Measurements from ENCODE around the gene ATG16L1. TPM values are rescaled to one million over a fixed set of nuclear protein-coding genes. Genes with fewer than 3 reads are reported as not detected.

Gene ATG16L1
- total RNA-seq, 1 donor from 2014 or later, result 54.1 TPM

- H3K27me3 ChIP-seq (ENCODE audit: control insufficient read depth, insufficient read depth, low read length), result no peaks in the 10 kb centered on the region
- no peak overlapping the region for H3K4me3 ChIP-seq (ENCODE audit: low read depth, low read length)
Observed at GRCh38 chr2:233209117-233209532, 42.3 kb upstream of the ATG16L1 start.

DNA sequence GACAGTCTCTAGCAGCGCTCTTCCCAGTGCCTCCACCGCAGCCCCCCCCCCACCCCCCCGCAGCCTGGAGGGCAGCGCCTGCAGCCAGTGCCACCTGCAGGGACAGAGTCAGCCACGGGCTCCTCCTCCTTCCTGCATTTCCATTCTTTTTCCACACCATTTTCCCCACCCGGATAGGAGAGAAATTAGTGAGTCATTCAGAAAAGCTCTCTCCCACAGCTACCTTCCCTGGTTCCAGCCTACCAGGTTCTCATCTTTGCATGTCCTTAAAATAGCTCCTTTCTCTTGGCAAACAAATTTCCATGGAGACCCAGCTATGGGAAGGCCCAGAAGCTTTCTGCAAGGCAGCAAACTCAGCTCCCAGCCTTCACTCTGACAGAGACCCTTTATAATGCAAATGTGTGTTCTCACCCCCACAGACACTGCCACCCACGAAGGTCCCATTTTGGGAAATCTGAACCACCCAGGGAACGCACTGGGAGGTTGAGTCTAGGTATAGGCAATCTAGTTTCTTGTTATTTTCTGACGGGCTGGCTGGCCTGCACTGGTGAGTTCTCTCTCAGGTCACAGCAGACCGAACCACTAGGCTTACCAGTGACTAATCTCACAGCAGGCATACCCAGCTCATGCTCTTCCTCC is 41.8 kb upstream of the ATG16L1 start:
- DNase-seq (ENCODE audit: low read depth), result peak; percentile 76
- no peaks in the 10 kb centered on the region for H3K27me3 ChIP-seq (ENCODE audit: control insufficient read depth, insufficient read depth, low read length)
- no peak overlapping the region for H3K4me3 ChIP-seq (ENCODE audit: low read depth, low read length)
- H3K36me3 ChIP-seq (ENCODE audit: control insufficient read depth, insufficient read depth, low read length), result no peaks in the 10 kb centered on the region
- TF ChIP-seq, protein P1, sequence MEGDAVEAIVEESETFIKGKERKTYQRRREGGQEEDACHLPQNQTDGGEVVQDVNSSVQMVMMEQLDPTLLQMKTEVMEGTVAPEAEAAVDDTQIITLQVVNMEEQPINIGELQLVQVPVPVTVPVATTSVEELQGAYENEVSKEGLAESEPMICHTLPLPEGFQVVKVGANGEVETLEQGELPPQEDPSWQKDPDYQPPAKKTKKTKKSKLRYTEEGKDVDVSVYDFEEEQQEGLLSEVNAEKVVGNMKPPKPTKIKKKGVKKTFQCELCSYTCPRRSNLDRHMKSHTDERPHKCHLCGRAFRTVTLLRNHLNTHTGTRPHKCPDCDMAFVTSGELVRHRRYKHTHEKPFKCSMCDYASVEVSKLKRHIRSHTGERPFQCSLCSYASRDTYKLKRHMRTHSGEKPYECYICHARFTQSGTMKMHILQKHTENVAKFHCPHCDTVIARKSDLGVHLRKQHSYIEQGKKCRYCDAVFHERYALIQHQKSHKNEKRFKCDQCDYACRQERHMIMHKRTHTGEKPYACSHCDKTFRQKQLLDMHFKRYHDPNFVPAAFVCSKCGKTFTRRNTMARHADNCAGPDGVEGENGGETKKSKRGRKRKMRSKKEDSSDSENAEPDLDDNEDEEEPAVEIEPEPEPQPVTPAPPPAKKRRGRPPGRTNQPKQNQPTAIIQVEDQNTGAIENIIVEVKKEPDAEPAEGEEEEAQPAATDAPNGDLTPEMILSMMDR (IDR thresholded peaks at IDR 0.05; ENCODE audit: insufficient read depth, low read length, poor library complexity, severe bottlenecking), result no peak

More at GRCh38 chr2:233209117-233209532, 42.3 kb upstream of the ATG16L1 start:
- no peak for DNase-seq (ENCODE audit: low read depth)
- no peaks in the 10 kb centered on the region for H3K36me3 ChIP-seq (ENCODE audit: control insufficient read depth, insufficient read depth, low read length)
- TF ChIP-seq, protein P1 (IDR thresholded peaks at IDR 0.05; ENCODE audit: insufficient read depth, low read length, poor library complexity, severe bottlenecking), result no peak

DNA sequence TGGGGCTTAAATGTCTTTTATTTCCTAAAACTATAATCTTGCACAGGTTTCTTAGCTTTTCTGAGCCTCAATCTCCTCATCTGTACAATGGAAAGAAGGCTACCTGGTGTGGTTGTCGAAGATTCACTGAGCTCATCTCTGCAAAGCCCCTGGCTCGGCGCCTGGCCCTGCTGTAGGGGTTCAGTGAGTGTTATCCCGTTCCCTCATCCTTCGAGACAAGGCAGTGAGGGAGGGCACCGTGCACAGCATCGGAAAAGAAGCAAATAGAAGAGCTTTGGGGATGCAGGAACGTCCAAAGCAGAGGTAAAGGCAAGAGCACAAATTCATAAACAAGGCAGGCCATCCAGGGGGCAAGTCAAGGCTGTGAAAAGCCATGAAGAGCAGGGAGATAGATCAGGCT is 41.2 kb upstream of the ATG16L1 start:
- Histone ChIP-seq H3K36me3 (ENCODE audit: control insufficient read depth, insufficient read depth, low read length) (no peaks in the 10 kb centered on the region), H3K27me3 (ENCODE audit: control insufficient read depth, insufficient read depth, low read length) (no peaks in the 10 kb centered on the region), H3K4me3 (ENCODE audit: low read depth, low read length) (no peak overlapping the region)
- TF ChIP-seq, protein P1 (IDR thresholded peaks at IDR 0.05; ENCODE audit: insufficient read depth, low read length, poor library complexity, severe bottlenecking), result no peak
- DNase-seq (ENCODE audit: low read depth), result no peak

DNA sequence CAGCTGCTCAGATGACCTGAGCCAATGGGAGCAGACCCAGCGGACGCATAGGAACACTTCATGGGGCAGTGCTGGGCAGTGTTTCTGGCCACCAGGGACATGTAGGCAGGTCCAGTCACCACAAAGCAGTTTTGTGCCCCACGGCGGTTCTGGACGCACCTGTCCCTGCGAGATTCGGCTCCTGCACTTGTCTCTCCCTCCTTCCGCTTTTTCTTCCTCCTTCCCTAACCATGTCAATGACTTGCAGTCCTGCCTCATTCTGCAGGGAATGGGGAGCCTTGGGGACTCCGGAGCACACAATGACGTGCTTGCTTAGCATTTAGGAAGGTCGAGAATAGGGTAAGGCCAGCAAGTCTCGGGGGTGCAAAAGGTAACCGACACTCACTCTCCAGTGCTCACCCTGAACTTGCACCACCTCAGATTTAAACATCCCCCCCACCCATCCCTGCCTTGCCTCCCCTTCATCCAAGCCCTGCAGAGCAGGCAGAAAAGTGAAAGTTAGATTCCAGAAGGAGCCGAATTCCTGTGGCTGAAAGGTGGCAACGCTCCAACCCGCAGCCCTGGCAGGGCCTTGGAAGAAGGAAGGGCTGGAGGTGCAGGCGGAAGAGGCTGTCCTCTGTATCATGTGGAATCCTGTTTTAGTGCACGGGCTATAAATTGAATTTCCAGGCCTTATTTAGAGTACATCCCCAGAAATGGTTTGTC is 40.5 kb upstream of the ATG16L1 start:
- H3K36me3 ChIP-seq (ENCODE audit: control insufficient read depth, insufficient read depth, low read length), result no peaks in the 10 kb centered on the region
- TF ChIP-seq, protein P1 (IDR thresholded peaks at IDR 0.05; ENCODE audit: insufficient read depth, low read length, poor library complexity, severe bottlenecking), result no peak
- no peaks in the 10 kb centered on the region for H3K27me3 ChIP-seq (ENCODE audit: control insufficient read depth, insufficient read depth, low read length)
- no peak overlapping the region for H3K4me3 ChIP-seq (ENCODE audit: low read depth, low read length)
- DNase-seq (ENCODE audit: low read depth), result peak; percentile 70

DNA sequence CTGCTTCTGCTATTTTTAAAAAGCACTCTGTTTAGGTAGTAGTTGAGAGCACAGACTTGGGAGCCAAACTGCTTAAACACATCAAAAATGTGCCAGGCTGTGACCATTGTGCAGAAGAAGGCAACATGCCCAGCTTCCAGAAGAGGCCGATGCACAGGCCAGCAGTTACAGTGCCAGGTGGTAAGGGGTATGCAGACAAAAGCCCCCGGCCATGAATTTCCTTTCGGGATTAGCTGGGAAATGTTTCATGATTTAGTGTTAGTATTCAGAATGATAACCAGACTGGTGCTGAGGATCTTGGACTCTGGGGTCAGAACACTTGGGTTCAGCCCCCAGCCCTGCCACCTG is 40.0 kb upstream of the ATG16L1 start:
- TF ChIP-seq, protein P1 (IDR thresholded peaks at IDR 0.05; ENCODE audit: insufficient read depth, low read length, poor library complexity, severe bottlenecking), result no peak
- no peak overlapping the region for H3K4me3 ChIP-seq (ENCODE audit: low read depth, low read length)
- H3K36me3 ChIP-seq (ENCODE audit: control insufficient read depth, insufficient read depth, low read length), result no peaks in the 10 kb centered on the region
- no peak for DNase-seq (ENCODE audit: low read depth)
- H3K27me3 ChIP-seq (ENCODE audit: control insufficient read depth, insufficient read depth, low read length), result no peaks in the 10 kb centered on the region
